MM.1S (cell line): ENCODE results near the gene SLC4A1AP.

ENCODE experiments used
- DNase-seq: peaks from one replicate; pipeline ENCODE4 v3.0.0-alpha.2; 2015
- H2AFZ ChIP-seq: fragments of 300-600 bp; sonication (generic); 2 replicates; pipeline ENCODE4 v1.6.0; 2016; ENCODE audit warnings: antibody characterized with exemption, low read length
- H3F3A ChIP-seq: fragments of 300-600 bp; sonication (generic); 2 replicates; pipeline ENCODE4 v1.6.1; 2016; ENCODE audit warnings: mild to moderate bottlenecking, antibody characterized with exemption, low read length, moderate library complexity, mixed read lengths; ENCODE audit not compliant: insufficient read depth
- H3K27ac ChIP-seq: fragments of 300-600 bp; sonication (generic); 2 replicates; pipeline ENCODE4 v1.5.1; 2016; ENCODE audit warnings: mild to moderate bottlenecking, low read length
- H3K27me3 ChIP-seq: fragments of 300-600 bp; sonication (generic); replicated peaks from 2 replicates; pipeline ENCODE4 v1.6.0; 2016; ENCODE audit warnings: low read length; ENCODE audit not compliant: insufficient read depth
- H3K36me3 ChIP-seq: fragments of 300-600 bp; sonication (generic); replicated peaks from 2 replicates; pipeline ENCODE4 v1.6.1; 2016; ENCODE audit warnings: mild to moderate bottlenecking, low read length, mixed read lengths; ENCODE audit not compliant: insufficient read depth
- H3K4me1 ChIP-seq: fragments of 300-600 bp; sonication (generic); 2 replicates; pipeline ENCODE4 v1.6.1; 2016; ENCODE audit warnings: low read length, mixed read lengths
- H3K4me2 ChIP-seq: fragments of 300-600 bp; sonication (generic); 2 replicates; pipeline ENCODE4 v1.6.0; 2016; ENCODE audit warnings: low read depth, low read length
- H3K4me3 ChIP-seq: fragments of 300-600 bp; sonication (generic); 2 replicates; pipeline ENCODE4 v1.5.1; 2016; ENCODE audit warnings: low read length, mixed read lengths
- H3K79me2 ChIP-seq: fragments of 300-600 bp; sonication (generic); 2 replicates; pipeline ENCODE4 v1.6.1; 2016; ENCODE audit warnings: mixed run types, low read length, mixed read lengths
- H3K9ac ChIP-seq: fragments of 300-600 bp; sonication (generic); 2 replicates; pipeline ENCODE4 v1.6.1; 2016; ENCODE audit warnings: low read length, mixed read lengths
- H3K9me2 ChIP-seq: fragments of 300-600 bp; sonication (generic); replicated peaks from 2 replicates; pipeline ENCODE4 v1.6.1; 2016; ENCODE audit warnings: mild to moderate bottlenecking, low read length, mixed read lengths; ENCODE audit not compliant: insufficient read depth
- H3K9me3 ChIP-seq: fragments of 300-600 bp; sonication (generic); replicated peaks from 2 replicates; pipeline ENCODE4 v1.6.1; 2016; ENCODE audit warnings: mild to moderate bottlenecking, low read length, mixed read lengths; ENCODE audit not compliant: insufficient read depth
- H4K20me1 ChIP-seq: fragments of 300-600 bp; sonication (generic); 2 replicates; pipeline ENCODE4 v1.6.1; 2016; ENCODE audit warnings: mild to moderate bottlenecking, low read length, moderate library complexity, mixed read lengths; ENCODE audit not compliant: insufficient read depth
- EZH2 ChIP-seq: fragments of 300-600 bp; sonication (generic); optimal IDR thresholded peaks from 2 replicates; pipeline ENCODE3; 2017; ENCODE audit warnings: low read depth, mild to moderate bottlenecking, antibody characterized with exemption, low read length, mixed read lengths
- EZH2phosphoT487 ChIP-seq: fragments of 300-600 bp; sonication (generic); IDR thresholded peaks from 2 replicates; pipeline ENCODE4 v1.6.1; 2018; ENCODE audit warnings: antibody characterized with exemption, low read length
- TF ChIP-seq, protein P1 (sequence below): fragments of 300-600 bp; sonication (generic); IDR thresholded peaks from 2 replicates; pipeline ENCODE4 v1.5.1; 2016; ENCODE audit warnings: antibody characterized with exemption, low read length, mixed read lengths

The SLC4A1AP gene

DNA sequence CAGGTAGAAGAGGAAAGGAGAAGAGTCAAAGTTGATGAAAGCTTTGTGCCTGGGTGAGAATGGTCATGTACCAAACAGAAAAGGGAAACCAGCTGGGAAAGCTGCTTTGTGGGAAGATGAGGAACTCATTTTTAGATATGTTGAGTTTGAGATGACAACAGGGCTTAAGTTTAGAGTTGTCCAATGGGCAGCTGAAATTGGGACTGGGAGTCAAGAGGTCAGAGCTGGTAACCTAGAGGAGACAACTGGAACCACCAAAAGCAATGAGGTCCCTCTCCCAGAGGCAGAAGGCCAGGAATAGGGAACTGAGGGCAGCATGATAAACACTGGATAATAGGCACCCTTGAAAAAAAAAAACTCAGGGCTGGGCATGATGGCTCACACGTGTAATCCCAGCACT lies 48.8 kb downstream of the SLC4A1AP start:
- H3K27me3 ChIP-seq, result no peaks in the 10 kb centered on the region
- no peaks in the 10 kb centered on the region for H4K20me1 ChIP-seq
- H3K79me2 ChIP-seq, result no peaks in the 10 kb centered on the region
- H3K9me2 ChIP-seq, result no peaks in the 10 kb centered on the region
- DNase-seq, result no peak
- no peak overlapping the region for H3K4me3 ChIP-seq
- no peak overlapping the region for H3K4me2 ChIP-seq
- H3K9ac ChIP-seq, result no peak overlapping the region
- H3K27ac ChIP-seq, result no peak overlapping the region
- no peaks in the 10 kb centered on the region for H3K36me3 ChIP-seq
- H3K9me3 ChIP-seq, result no peaks in the 10 kb centered on the region
- H3F3A ChIP-seq, result peaks cover 9% of the 10 kb centered on the region; the same call in 1 of the 2 replicates
- TF ChIP-seq EZH2phosphoT487 (no peak), EZH2 (no peak)
- TF ChIP-seq, protein P1, sequence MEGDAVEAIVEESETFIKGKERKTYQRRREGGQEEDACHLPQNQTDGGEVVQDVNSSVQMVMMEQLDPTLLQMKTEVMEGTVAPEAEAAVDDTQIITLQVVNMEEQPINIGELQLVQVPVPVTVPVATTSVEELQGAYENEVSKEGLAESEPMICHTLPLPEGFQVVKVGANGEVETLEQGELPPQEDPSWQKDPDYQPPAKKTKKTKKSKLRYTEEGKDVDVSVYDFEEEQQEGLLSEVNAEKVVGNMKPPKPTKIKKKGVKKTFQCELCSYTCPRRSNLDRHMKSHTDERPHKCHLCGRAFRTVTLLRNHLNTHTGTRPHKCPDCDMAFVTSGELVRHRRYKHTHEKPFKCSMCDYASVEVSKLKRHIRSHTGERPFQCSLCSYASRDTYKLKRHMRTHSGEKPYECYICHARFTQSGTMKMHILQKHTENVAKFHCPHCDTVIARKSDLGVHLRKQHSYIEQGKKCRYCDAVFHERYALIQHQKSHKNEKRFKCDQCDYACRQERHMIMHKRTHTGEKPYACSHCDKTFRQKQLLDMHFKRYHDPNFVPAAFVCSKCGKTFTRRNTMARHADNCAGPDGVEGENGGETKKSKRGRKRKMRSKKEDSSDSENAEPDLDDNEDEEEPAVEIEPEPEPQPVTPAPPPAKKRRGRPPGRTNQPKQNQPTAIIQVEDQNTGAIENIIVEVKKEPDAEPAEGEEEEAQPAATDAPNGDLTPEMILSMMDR, result no peak
- H3K4me1 ChIP-seq, result peaks cover 17% of the 10 kb centered on the region
- H2AFZ ChIP-seq, result no peak overlapping the region

DNA sequence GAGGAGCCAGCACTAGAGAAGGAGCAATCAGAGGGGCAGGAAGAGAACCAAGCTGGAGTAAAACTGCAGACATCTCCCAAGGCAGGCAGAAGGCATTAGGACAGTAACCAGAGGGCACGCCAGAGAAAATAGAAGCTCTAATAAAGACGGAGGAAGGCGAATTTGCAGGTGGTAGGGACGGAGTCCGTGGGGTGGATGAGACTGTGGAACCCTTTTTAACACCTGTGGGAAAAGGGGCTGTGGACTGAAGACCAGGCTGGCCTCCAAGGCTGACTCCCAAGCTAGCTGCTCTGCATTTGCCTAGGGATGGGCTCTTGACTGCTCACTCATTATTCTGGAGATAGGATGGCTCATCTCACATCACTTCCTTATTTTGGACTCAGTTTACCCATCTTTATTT lies 49.5 kb downstream of the SLC4A1AP start:
- no peak overlapping the region for H2AFZ ChIP-seq
- H3K9ac ChIP-seq, result no peak overlapping the region
- H3K4me2 ChIP-seq, result no peak overlapping the region
- no peaks in the 10 kb centered on the region for H3K36me3 ChIP-seq
- H3K79me2 ChIP-seq, result no peaks in the 10 kb centered on the region
- TF ChIP-seq, protein P1, result no peak
- no peak for TF ChIP-seq EZH2phosphoT487
- no peak for TF ChIP-seq EZH2
- H3K27ac ChIP-seq, result no peak overlapping the region
- H3K27me3 ChIP-seq, result no peaks in the 10 kb centered on the region
- H3K4me3 ChIP-seq, result no peak overlapping the region
- no peaks in the 10 kb centered on the region for H4K20me1 ChIP-seq
- peaks cover 17% of the 10 kb centered on the region for H3K4me1 ChIP-seq
- H3K9me3 ChIP-seq, result no peaks in the 10 kb centered on the region
- no peak for DNase-seq
- no peaks in the 10 kb centered on the region for H3K9me2 ChIP-seq
- H3F3A ChIP-seq, result peaks cover 9% of the 10 kb centered on the region; the same call in 1 of the 2 replicates

DNA sequence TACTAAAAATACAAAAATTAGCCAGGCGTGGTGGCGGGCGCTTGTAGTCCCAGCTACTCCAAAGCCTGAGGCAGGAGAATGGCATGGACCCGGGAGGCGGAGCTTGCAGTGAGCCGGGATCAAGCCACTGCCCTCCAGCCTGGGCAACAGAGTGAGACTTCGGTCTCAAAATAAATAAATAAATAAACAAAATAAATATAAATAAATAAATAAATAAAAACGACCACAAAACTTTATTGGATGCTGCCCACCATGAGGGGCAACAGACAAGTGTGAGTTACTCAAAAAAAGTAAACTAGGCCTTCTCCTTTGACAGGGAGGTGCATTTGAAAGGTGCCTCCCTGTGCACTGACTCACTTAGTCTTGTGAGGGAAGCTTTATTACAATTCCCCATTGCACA lies 50.4 kb downstream of the SLC4A1AP start:
- Histone ChIP-seq H3K9ac (no peak overlapping the region), H3K4me2 (no peak overlapping the region), H3K4me1 (peaks cover 17% of the 10 kb centered on the region), H3K4me3 (no peak overlapping the region), H3K9me3 (no peaks in the 10 kb centered on the region), H2AFZ (no peak overlapping the region), H3F3A (peaks cover 9% of the 10 kb centered on the region; the same call in 1 of the 2 replicates), H3K27me3 (no peaks in the 10 kb centered on the region), H3K9me2 (no peaks in the 10 kb centered on the region), H3K79me2 (no peaks in the 10 kb centered on the region), H3K27ac (no peak overlapping the region), H4K20me1 (no peaks in the 10 kb centered on the region), H3K36me3 (no peaks in the 10 kb centered on the region)
- TF ChIP-seq, protein P1, result no peak
- TF ChIP-seq EZH2phosphoT487, result no peak
- TF ChIP-seq EZH2, result no peak
- DNase-seq, result no peak
